Keratinocyte (primary cell): ENCODE results near the gene RFC2. TPM values are rescaled to one million over a fixed set of nuclear protein-coding genes. Genes with fewer than 3 reads are reported as not detected.

Source experiments
- DNase-seq: peaks from one replicate; pipeline ENCODE4 v3.0.0-alpha.2; 2011; ENCODE audit warnings: low read depth, missing footprints, low spot score
- FAIRE-seq: peaks from 2 replicates; lab custom pipeline; 2011; peaks lifted over from hg19 to GRCh38; lab: Jason Lieb, UNC
- H2AFZ ChIP-seq: 2 replicates; pipeline ENCODE4 v1.6.0; 2012; ENCODE audit warnings: low read length, control low read depth, inconsistent platforms; ENCODE audit not compliant: control insufficient read depth
- H3K27ac ChIP-seq: 2 replicates; pipeline ENCODE4 v1.5.1; 2011; ENCODE audit warnings: low read length; ENCODE audit not compliant: control insufficient read depth, insufficient read depth
- H3K27me3 ChIP-seq: 3 replicates; pipeline ENCODE4 v1.6.0; 2011; ENCODE audit warnings: low read length; ENCODE audit not compliant: control insufficient read depth, insufficient read depth; ENCODE audit errors: extremely low read depth
- H3K36me3 ChIP-seq, 2 experiments: 2 replicates in 1 of 2; 3 replicates in 1 of 2; pipeline ENCODE4 v1.5.1; 2011; ENCODE audit warnings: low read length in 2 of 2, mild to moderate bottlenecking in 1 of 2; ENCODE audit not compliant: control insufficient read depth in 2 of 2, insufficient read depth in 2 of 2; ENCODE audit errors: extremely low read depth in 1 of 2
- H3K4me1 ChIP-seq: 3 replicates; pipeline ENCODE4 v1.5.1; 2011; ENCODE audit warnings: low read length; ENCODE audit not compliant: control insufficient read depth, insufficient read depth; ENCODE audit errors: extremely low read depth
- H3K4me2 ChIP-seq: 3 replicates; pipeline ENCODE4 v1.6.0; 2011; ENCODE audit warnings: low read depth, low read length; ENCODE audit not compliant: control insufficient read depth, insufficient read depth; ENCODE audit errors: extremely low read depth
- H3K4me3 ChIP-seq, 3 experiments: fragments of 200-600 bp in 1 of 3; sonication (generic) in 1 of 3; 2 replicates in 2 of 3; 3 replicates in 1 of 3; pipeline ENCODE4 v1.5.1; 2011 to 2016; ENCODE audit warnings: low read length in 3 of 3, mild to moderate bottlenecking in 3 of 3, control low read depth in 2 of 3, inconsistent platforms in 1 of 3, low read depth in 1 of 3, mixed read lengths in 1 of 3, mixed run types in 1 of 3, moderate library complexity in 1 of 3; ENCODE audit not compliant: control insufficient read depth in 2 of 3, insufficient read depth in 2 of 3; ENCODE audit errors: extremely low read depth in 1 of 3
- H3K79me2 ChIP-seq: 2 replicates; pipeline ENCODE4 v1.6.0; 2012; ENCODE audit warnings: low read length; ENCODE audit not compliant: control insufficient read depth, insufficient read depth
- H3K9ac ChIP-seq: 3 replicates; pipeline ENCODE4 v1.6.0; 2011; ENCODE audit warnings: low read length; ENCODE audit not compliant: control insufficient read depth, insufficient read depth; ENCODE audit errors: extremely low read depth
- H3K9me1 ChIP-seq: 3 replicates; pipeline ENCODE4 v1.6.0; 2011; ENCODE audit warnings: low read length; ENCODE audit not compliant: control insufficient read depth, insufficient read depth; ENCODE audit errors: extremely low read depth
- H3K9me3 ChIP-seq: 2 replicates; pipeline ENCODE4 v1.5.1; 2012; ENCODE audit warnings: low read depth, low read length; ENCODE audit not compliant: control insufficient read depth
- H4K20me1 ChIP-seq: 3 replicates; pipeline ENCODE4 v1.6.0; 2011; ENCODE audit warnings: low read length; ENCODE audit not compliant: control insufficient read depth, insufficient read depth; ENCODE audit errors: extremely low read depth
- CTCF ChIP-seq, 3 experiments: IDR thresholded peaks in 1 of 3; conservative IDR thresholded peaks in 1 of 3; optimal IDR thresholded peaks in 1 of 3; 2 replicates in 2 of 3; 3 replicates in 1 of 3; pipeline versions ENCODE3 to v1.5.1; 2011; ENCODE audit warnings: low read length in 3 of 3, mild to moderate bottlenecking in 3 of 3, moderate library complexity in 2 of 3, control low read depth in 1 of 3, inconsistent platforms in 1 of 3; ENCODE audit not compliant: insufficient read depth in 2 of 3; ENCODE audit errors: extremely low read depth in 1 of 3
- EZH2 ChIP-seq: IDR thresholded peaks from one replicate; pipeline ENCODE4 v1.6.1; 2012; ENCODE audit warnings: inconsistent platforms, mild to moderate bottlenecking, low read length, moderate library complexity
- dilution Hi-C: fragments of 300-500 bp; cut with MboI; formaldehyde crosslinking; loops from one replicate; pipeline ENCODE4 v1.7.0; 2020; ENCODE audit warnings: low sequenced_read_pairs; ENCODE audit not compliant: extremely low pct_ligation_motif_present
- polyA plus RNA-seq, 5 experiments: library from polyadenylated mRNA; depleted of rRNA in 3 of 5; stranded (reverse) in 3 of 5; stranded (forward) in 1 of 5; unstranded in 1 of 5; fragments of >200 nt; gene quantifications; 1 replicate in 1 of 5; 2 replicates in 3 of 5; 3 replicates in 1 of 5; pipeline versions ENCODE4 v1.2.1 to v1.2.3, GENCODE V29; 2011 to 2012; ENCODE audit warnings: missing spikeins in 2 of 5, low read depth in 1 of 5, low replicate concordance in 1 of 5

The RFC2 gene
- polyA plus RNA-seq, 1 donor (not counting 4 experiments of a cell fraction or from before 2014, with no cell fraction given): 24.7 TPM

GRCh38 chr7:74222851-74223710, 31.1 kb downstream of the RFC2 start:
- DNase-seq: no peak
- Histone ChIP-seq H3K9ac (no peak overlapping the region), H3K4me2 (no peak overlapping the region), H3K27me3 (no peaks in the 10 kb centered on the region), H3K9me1 (no peaks in the 10 kb centered on the region), H3K4me1 (no peaks in the 10 kb centered on the region), H3K9me3 (no peaks in the 10 kb centered on the region), H4K20me1 (no peaks in the 10 kb centered on the region), H2AFZ (no peak overlapping the region), H3K4me3 (no peak overlapping the region), H3K36me3 (peaks cover 0 to 1% of the 10 kb centered on the region in 2 experiments), H3K27ac (no peak overlapping the region), H3K79me2 (no peaks in the 10 kb centered on the region)
- no peak for FAIRE-seq
- dilution Hi-C loops: no loop called here
- TF ChIP-seq CTCF (optimal IDR thresholded peaks at IDR 0.05 in 1 of 3, IDR thresholded peaks at IDR 0.05 in 1 of 3, conservative IDR thresholded peaks at IDR 0.05 in 1 of 3; ENCODE audit: extremely low read depth in 1 of 3, insufficient read depth in 2 of 3, low read length in 3 of 3) (no peak), EZH2 (no peak)

GRCh38 chr7:74221713-74222112, 32.5 kb downstream of the RFC2 start:
- no peak overlapping the region for H3K4me2 ChIP-seq
- no peaks in the 10 kb centered on the region for H3K79me2 ChIP-seq
- dilution Hi-C loops: no loop called here
- H3K4me1 ChIP-seq: no peaks in the 10 kb centered on the region
- H4K20me1 ChIP-seq: no peaks in the 10 kb centered on the region
- FAIRE-seq (no peak), DNase-seq (no peak)
- TF ChIP-seq EZH2 (no peak), CTCF (optimal IDR thresholded peaks at IDR 0.05 in 1 of 3, IDR thresholded peaks at IDR 0.05 in 1 of 3, conservative IDR thresholded peaks at IDR 0.05 in 1 of 3; ENCODE audit: extremely low read depth in 1 of 3, insufficient read depth in 2 of 3, low read length in 3 of 3) (no peak)
- H2AFZ ChIP-seq: no peak overlapping the region
- no peak overlapping the region for H3K27ac ChIP-seq
- no peaks in the 10 kb centered on the region for H3K27me3 ChIP-seq
- H3K4me3 ChIP-seq: no peak overlapping the region
- no peak overlapping the region for H3K9ac ChIP-seq
- peaks cover 0 to 1% of the 10 kb centered on the region in 2 experiments for H3K36me3 ChIP-seq
- H3K9me3 ChIP-seq: no peaks in the 10 kb centered on the region
- H3K9me1 ChIP-seq: no peaks in the 10 kb centered on the region
